A549 (cell line): ENCODE results near the gene PSME3. TPM values are rescaled to one million over a fixed set of nuclear protein-coding genes. Genes with fewer than 3 reads are reported as not detected.

ENCODE experiments used
- ATAC-seq, 2 experiments: fragments of 200-7000 bp in 1 of 2; fragments of >200 bp in 1 of 2; cut with Nextera tagmentation in 1 of 2; cut with Tn5 transposase in 1 of 2; 3 replicates each; pipeline versions ENCODE4 v1.8.0 to v1.9.1; 2018 to 2020; ENCODE audit warnings: mild to moderate bottlenecking in 1 of 2, moderate library complexity in 1 of 2
- CTCF ChIA-PET: fragments of 300-600 bp; sonication (Branson Sonifier 250); formaldehyde crosslinking; extraction: SDS; loops from one replicate; lab custom pipeline; 2021; ENCODE audit warnings: antibody characterized with exemption, inconsistent platforms; lab: Yijun Ruan, JAX
- POLR2A ChIA-PET: fragments of 350-600 bp; formaldehyde crosslinking; extraction: SDS; loops from one replicate; lab custom pipeline; 2021; ENCODE audit warnings: antibody characterized with exemption, inconsistent platforms; lab: Yijun Ruan, JAX
- DNase-seq, 2 experiments: peaks; one replicate each; pipeline versions ENCODE4 v3.0.0 to v3.0.0-alpha.2; 2011 to 2016; ENCODE audit warnings: low read depth in 1 of 2, low spot score in 1 of 2
- FAIRE-seq: peaks from 2 replicates; lab custom pipeline; 2011; peaks lifted over from hg19 to GRCh38; lab: Jason Lieb, UNC
- H3K27ac ChIP-seq, 2 experiments: fragments of >200 bp; sonication (Bioruptor Twin); formaldehyde crosslinking; 3 replicates each; pipeline ENCODE4 v1.5.1; 2016 to 2017
- H3K4me1 ChIP-seq: fragments of >200 bp; sonication (Bioruptor Twin); formaldehyde crosslinking; 3 replicates; pipeline ENCODE4 v1.6.1; 2016
- H3K4me2 ChIP-seq: fragments of >200 bp; sonication (Bioruptor Twin); formaldehyde crosslinking; 3 replicates; pipeline ENCODE4 v1.6.1; 2016
- H3K4me3 ChIP-seq: fragments of >200 bp; sonication (Bioruptor Twin); formaldehyde crosslinking; 3 replicates; pipeline ENCODE4 v1.5.1; 2016
- H3K9me3 ChIP-seq: fragments of >200 bp; sonication (Bioruptor Twin); formaldehyde crosslinking; 3 replicates; pipeline ENCODE4 v1.6.1; 2016
- CEBPB ChIP-seq, 2 experiments: fragments of >200 bp in 1 of 2; sonication (Bioruptor Twin) in 1 of 2; formaldehyde crosslinking in 1 of 2; IDR thresholded peaks; 2 replicates each; pipeline ENCODE4 v1.6.1; 2012 to 2016
- CHD2 ChIP-seq: fragments of 150-350 bp; IDR thresholded peaks from 2 replicates; pipeline ENCODE4 v1.6.1; 2014; ENCODE audit warnings: low read length; ENCODE audit not compliant: partially characterized antibody
- CHD4 ChIP-seq: fragments of 200-600 bp; sonication (generic); IDR thresholded peaks from 2 replicates; pipeline ENCODE4 v1.6.1; 2016; ENCODE audit warnings: antibody characterized with exemption, mild to moderate bottlenecking, borderline replicate concordance
- EP300 ChIP-seq, 2 experiments: fragments of >200 bp; sonication (Bioruptor Twin); formaldehyde crosslinking; IDR thresholded peaks; 2 replicates in 1 of 2; 3 replicates in 1 of 2; pipeline ENCODE4 v1.6.1; 2016 to 2017
- ESRRA ChIP-seq: fragments of 150-350 bp; IDR thresholded peaks from 2 replicates; pipeline ENCODE4 v1.6.1; 2014; ENCODE audit warnings: mild to moderate bottlenecking, low read length, borderline replicate concordance
- FOSL2 ChIP-seq, 2 experiments: fragments of 450-650 bp in 1 of 2; fragments of >200 bp in 1 of 2; sonication (Bioruptor Twin) in 1 of 2; formaldehyde crosslinking; IDR thresholded peaks; 2 replicates each; pipeline versions ENCODE4 v1.5.0 to v1.6.1; 2016 to 2020; ENCODE audit warnings: mild to moderate bottlenecking in 1 of 2, moderate library complexity in 1 of 2
- GATA3 ChIP-seq: IDR thresholded peaks from 2 replicates; pipeline ENCODE4 v1.6.1; 2012; ENCODE audit warnings: borderline replicate concordance
- HDAC2 ChIP-seq: fragments of 200-600 bp; sonication (generic); IDR thresholded peaks from 2 replicates; pipeline ENCODE4 v1.6.1; 2016
- HOXB5 ChIP-seq: fragments of 250-450 bp; sonication (Bioruptor Pico); IDR thresholded peaks from 2 replicates; pipeline ENCODE4 v1.5.0; 2020; ENCODE audit warnings: mild to moderate bottlenecking, moderate library complexity
- KDM1A ChIP-seq: fragments of 200-600 bp; sonication (generic); IDR thresholded peaks from 2 replicates; pipeline ENCODE4 v1.6.1; 2016; ENCODE audit warnings: low read depth, mild to moderate bottlenecking
- MAFK ChIP-seq: fragments of 450-650 bp; IDR thresholded peaks from 2 replicates; pipeline ENCODE4 v1.6.1; 2014; ENCODE audit not compliant: partially characterized antibody
- NR3C1 ChIP-seq: fragments of >200 bp; sonication (Bioruptor Twin); formaldehyde crosslinking; IDR thresholded peaks from 3 replicates; pipeline ENCODE4 v1.6.1; 2017
- PHF8 ChIP-seq: fragments of 200-600 bp; sonication (generic); IDR thresholded peaks from 2 replicates; pipeline ENCODE4 v1.6.1; 2016; ENCODE audit warnings: low read depth, mild to moderate bottlenecking, antibody characterized with exemption, moderate library complexity, borderline replicate concordance
- TFCP2L1 ChIP-seq: fragments of 250-450 bp; sonication (Bioruptor Pico); IDR thresholded peaks from 2 replicates; pipeline ENCODE4 v1.5.0; 2021; ENCODE audit warnings: mild to moderate bottlenecking
- ZC3H11A ChIP-seq: fragments of 450-650 bp; IDR thresholded peaks from 2 replicates; pipeline ENCODE4 v1.6.1; 2014; ENCODE audit warnings: antibody characterized with exemption, mild to moderate bottlenecking
- ZSCAN20 ChIP-seq: fragments of 250-450 bp; sonication (Bioruptor Pico); IDR thresholded peaks from 2 replicates; pipeline ENCODE4 v1.8.0; 2022; ENCODE audit warnings: mild to moderate bottlenecking, moderate library complexity
- WGBS: methylation state at CpG from one replicate; pipeline ENCODE4 v1.1.6; 2017; ENCODE audit errors: missing lambda C conversion rate; 5-methylcytosine and 5-hydroxymethylcytosine counted together
- polyA plus RNA-seq, 4 experiments: library from polyadenylated mRNA; depleted of rRNA in 3 of 4; stranded (reverse); fragments of >200 nt; fragmentation: RNase III in 1 of 4; extraction: RNeasy Plus Mini Kit Qiagen cat#74134 plus additional on column Dnase treatment in 1 of 4; gene quantifications; 2 replicates in 3 of 4; 3 replicates in 1 of 4; pipeline ENCODE4 v1.2.3, GENCODE V29; 2011 to 2017
- TF ChIP-seq, protein P1 (sequence below): fragments of >200 bp; sonication (Bioruptor Twin); formaldehyde crosslinking; IDR thresholded peaks from 2 replicates; pipeline ENCODE4 v1.6.1; 2016
- TF ChIP-seq, protein P2 (sequence below): fragments of >200 bp; sonication (Bioruptor Twin); formaldehyde crosslinking; IDR thresholded peaks from 3 replicates; pipeline ENCODE4 v1.6.1; 2016
- TF ChIP-seq, protein P3 (sequence below): IDR thresholded peaks from 2 replicates; pipeline ENCODE4 v1.6.1; 2012
- TF ChIP-seq, protein P4 (sequence below): fragments of >200 bp; sonication (Bioruptor Twin); formaldehyde crosslinking; IDR thresholded peaks from 3 replicates; pipeline ENCODE4 v1.5.1; 2016

PSME3 gene
- polyA plus RNA-seq, 2 of the 4 experiments (the other 2 are of a cell fraction): 223 to 257 TPM

DNA sequence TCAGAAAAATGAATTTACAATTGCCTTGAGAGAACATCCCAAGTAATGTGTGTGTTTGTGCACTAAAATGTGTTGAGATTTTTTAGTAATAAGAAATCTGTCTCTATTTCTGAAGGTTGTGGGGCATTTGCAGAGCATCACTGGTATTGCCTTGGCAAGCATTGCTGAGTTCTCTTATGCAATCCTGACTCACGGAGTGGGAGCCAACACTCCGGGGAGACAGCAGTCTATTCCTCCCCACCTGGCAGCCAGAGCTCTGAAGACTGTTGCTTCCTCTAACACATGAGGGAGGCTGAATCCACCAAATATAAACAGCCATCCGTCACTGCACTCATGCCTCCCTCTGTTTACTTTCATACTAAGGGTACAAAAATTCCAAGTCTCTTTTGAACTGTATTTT lies 23.9 kb upstream of the PSME3 start:
- Histone ChIP-seq H3K27ac (peak overlapping the region in 1 of 2 experiments; percentile 9; a peak in 1 of 6 replicates), H3K9me3 (no peaks in the 10 kb centered on the region), H3K4me2 (peak overlapping the region; percentile 11; the same call in 1 of the 3 replicates), H3K4me3 (no peak overlapping the region), H3K4me1 (peaks cover 21% of the 10 kb centered on the region)
- DNase-seq (peak; percentile 27 to 49), ATAC-seq (peak; percentile 63 to 65; a peak in 3 of 6 replicates), FAIRE-seq (no peak)
- TF ChIP-seq HDAC2 (no peak), EP300 (IDR thresholded peaks at IDR 0.05) (no peak), ZC3H11A (no peak), CHD2 (no peak), ZSCAN20 (CRISPR knock-in tag) (no peak), KDM1A (no peak), HOXB5 (CRISPR knock-in tag) (no peak), FOSL2 (IDR thresholded peaks at IDR 0.05) (no peak), FOSL2 (CRISPR knock-in tag; IDR thresholded peaks at IDR 0.05) (peak; percentile 15; the same call in 1 of the 2 replicates), ESRRA (no peak), CEBPB (IDR thresholded peaks at IDR 0.05) (peak in 1 of 2 experiments; percentile 66; a peak in 3 of 4 replicates), MAFK (no peak), NR3C1 (no peak), GATA3 (no peak)
- TF ChIP-seq, protein P1, sequence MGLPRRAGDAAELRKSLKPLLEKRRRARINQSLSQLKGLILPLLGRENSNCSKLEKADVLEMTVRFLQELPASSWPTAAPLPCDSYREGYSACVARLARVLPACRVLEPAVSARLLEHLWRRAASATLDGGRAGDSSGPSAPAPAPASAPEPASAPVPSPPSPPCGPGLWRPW: no peak
- TF ChIP-seq, protein P2, sequence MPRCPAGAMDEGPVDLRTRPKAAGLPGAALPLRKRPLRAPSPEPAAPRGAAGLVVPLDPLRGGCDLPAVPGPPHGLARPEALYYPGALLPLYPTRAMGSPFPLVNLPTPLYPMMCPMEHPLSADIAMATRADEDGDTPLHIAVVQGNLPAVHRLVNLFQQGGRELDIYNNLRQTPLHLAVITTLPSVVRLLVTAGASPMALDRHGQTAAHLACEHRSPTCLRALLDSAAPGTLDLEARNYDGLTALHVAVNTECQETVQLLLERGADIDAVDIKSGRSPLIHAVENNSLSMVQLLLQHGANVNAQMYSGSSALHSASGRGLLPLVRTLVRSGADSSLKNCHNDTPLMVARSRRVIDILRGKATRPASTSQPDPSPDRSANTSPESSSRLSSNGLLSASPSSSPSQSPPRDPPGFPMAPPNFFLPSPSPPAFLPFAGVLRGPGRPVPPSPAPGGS: no peak
- TF ChIP-seq, protein P3, sequence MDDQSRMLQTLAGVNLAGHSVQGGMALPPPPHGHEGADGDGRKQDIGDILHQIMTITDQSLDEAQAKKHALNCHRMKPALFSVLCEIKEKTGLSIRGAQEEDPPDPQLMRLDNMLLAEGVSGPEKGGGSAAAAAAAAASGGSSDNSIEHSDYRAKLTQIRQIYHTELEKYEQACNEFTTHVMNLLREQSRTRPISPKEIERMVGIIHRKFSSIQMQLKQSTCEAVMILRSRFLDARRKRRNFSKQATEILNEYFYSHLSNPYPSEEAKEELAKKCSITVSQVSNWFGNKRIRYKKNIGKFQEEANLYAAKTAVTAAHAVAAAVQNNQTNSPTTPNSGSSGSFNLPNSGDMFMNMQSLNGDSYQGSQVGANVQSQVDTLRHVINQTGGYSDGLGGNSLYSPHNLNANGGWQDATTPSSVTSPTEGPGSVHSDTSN: no peak
- TF ChIP-seq, protein P4, sequence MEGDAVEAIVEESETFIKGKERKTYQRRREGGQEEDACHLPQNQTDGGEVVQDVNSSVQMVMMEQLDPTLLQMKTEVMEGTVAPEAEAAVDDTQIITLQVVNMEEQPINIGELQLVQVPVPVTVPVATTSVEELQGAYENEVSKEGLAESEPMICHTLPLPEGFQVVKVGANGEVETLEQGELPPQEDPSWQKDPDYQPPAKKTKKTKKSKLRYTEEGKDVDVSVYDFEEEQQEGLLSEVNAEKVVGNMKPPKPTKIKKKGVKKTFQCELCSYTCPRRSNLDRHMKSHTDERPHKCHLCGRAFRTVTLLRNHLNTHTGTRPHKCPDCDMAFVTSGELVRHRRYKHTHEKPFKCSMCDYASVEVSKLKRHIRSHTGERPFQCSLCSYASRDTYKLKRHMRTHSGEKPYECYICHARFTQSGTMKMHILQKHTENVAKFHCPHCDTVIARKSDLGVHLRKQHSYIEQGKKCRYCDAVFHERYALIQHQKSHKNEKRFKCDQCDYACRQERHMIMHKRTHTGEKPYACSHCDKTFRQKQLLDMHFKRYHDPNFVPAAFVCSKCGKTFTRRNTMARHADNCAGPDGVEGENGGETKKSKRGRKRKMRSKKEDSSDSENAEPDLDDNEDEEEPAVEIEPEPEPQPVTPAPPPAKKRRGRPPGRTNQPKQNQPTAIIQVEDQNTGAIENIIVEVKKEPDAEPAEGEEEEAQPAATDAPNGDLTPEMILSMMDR: no peak
- 31% methylated on average over 3 of the region's 3 CpGs for WGBS
- CTCF ChIA-PET: interaction anchor here (0.8 to 24.6 kb wide), 7 partner anchors 11 to 231 kb away, joined by 3 to 336 read pairs (median 6); partner anchors contain the start of genes BECN1, CNTD1, COA3 and PSMC3IP
- POLR2A ChIA-PET: interaction anchor here (1.1 to 2.5 kb wide), 2 partner anchors 14 to 36 kb away, joined by 4 to 18 read pairs; partner anchors contain the start of genes BECN1 and VPS25

DNA sequence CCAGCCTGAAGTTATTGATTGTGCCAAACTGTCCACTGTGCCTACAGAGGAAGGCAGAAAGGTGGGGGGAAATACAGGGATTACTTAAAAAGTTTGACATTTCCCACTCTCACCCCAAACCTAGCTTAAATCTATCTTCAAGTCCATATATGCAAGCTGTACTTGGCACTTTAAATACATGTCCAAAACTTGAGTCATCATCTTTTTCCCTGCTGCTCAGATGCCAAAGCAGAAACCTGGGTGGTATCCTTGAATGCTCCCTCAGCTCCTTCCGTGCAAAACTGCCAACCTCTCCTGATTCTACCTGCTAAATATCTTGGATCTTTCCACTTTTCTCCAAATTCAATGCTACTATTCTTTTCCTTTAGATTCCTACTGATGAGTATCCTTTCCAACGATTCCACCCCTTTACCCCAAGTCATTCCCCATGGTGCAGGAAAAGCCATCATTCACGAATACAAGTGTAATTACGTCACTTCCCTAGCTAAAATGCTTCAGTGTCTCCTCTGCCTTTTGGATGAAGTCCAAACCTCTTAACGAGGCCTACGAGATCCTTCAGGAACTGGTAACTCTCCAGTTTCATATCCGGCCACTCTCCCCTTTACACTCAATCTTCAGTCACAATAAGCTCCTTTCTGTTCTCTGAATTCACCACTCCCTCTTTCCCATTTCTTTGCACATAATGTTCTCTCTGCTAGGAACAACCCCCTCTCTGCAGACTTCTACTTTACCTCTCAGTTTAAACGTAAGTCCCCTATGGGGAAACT lies 18.4 kb upstream of the PSME3 start:
- FAIRE-seq (no peak), DNase-seq (no peak), ATAC-seq (no peak)
- TF ChIP-seq MAFK (no peak), ESRRA (no peak), PHF8 (no peak), CHD4 (no peak), NR3C1 (no peak), FOSL2 (IDR thresholded peaks at IDR 0.05) (no peak), FOSL2 (CRISPR knock-in tag; IDR thresholded peaks at IDR 0.05) (no peak), TFCP2L1 (no peak), CEBPB (IDR thresholded peaks at IDR 0.05) (no peak)
- POLR2A ChIA-PET: interaction anchor here (0.6 to 3.8 kb wide), 3 partner anchors 9 to 60 kb away, joined by 3 to 24 read pairs (median 4); partner anchors contain the start of gene BECN1
- CTCF ChIA-PET: interaction anchor here (0.7 to 24.6 kb wide), 12 partner anchors 5 to 951 kb away, joined by 3 to 336 read pairs (median 4); partner anchors contain the start of genes BECN1, CNTD1, COA3 and PSMC3IP
- Histone ChIP-seq H3K4me1 (no peaks in the 10 kb centered on the region; the same call in 1 of the 3 replicates), H3K4me3 (no peak overlapping the region), H3K9me3 (no peaks in the 10 kb centered on the region), H3K4me2 (no peak overlapping the region), H3K27ac (no peak overlapping the region)
- WGBS: 87% methylated on average over 8 of the region's 8 CpGs
